Neural cell (in vitro differentiated cells): ENCODE data around the gene GINS2. TPM values are rescaled to one million over a fixed set of nuclear protein-coding genes. Genes with fewer than 3 reads are reported as not detected.
A peak's percentile ranks its signal among the peaks of the same experiment; 100 is the strongest.

Experiments used
- H2AFZ ChIP-seq: fragments of 200-600, 300-800 bp; sonication (generic), shearing (Covaris generic); 2 replicates; pipeline ENCODE4 v1.6.0; 2014; ENCODE audit warnings: low read depth, mild to moderate bottlenecking, antibody characterized with exemption, low read length, moderate library complexity
- H3F3A ChIP-seq: fragments of 200-600 bp; shearing (Covaris generic); 2 replicates; pipeline ENCODE4 v1.6.1; 2016; ENCODE audit warnings: mild to moderate bottlenecking, moderate library complexity, mixed read lengths, antibody characterized with exemption, low read length; ENCODE audit not compliant: insufficient read depth, poor library complexity, severe bottlenecking
- H3K27ac ChIP-seq: fragments of 200-600, 300-800 bp; sonication (generic), shearing (Covaris generic); 2 replicates; pipeline ENCODE4 v1.5.1; 2014; ENCODE audit warnings: mild to moderate bottlenecking, low read length, moderate library complexity
- H3K27me3 ChIP-seq: fragments of 300-800, 200-600 bp; sonication (generic), shearing (Covaris generic); 2 replicates; pipeline ENCODE4 v1.6.0; 2014; ENCODE audit warnings: mild to moderate bottlenecking, low read depth, low read length, moderate library complexity; ENCODE audit not compliant: insufficient read depth
- H3K36me3 ChIP-seq: fragments of 300-800, 200-600 bp; sonication (generic), shearing (Covaris generic); 2 replicates; pipeline ENCODE4 v1.5.1; 2014; ENCODE audit warnings: mild to moderate bottlenecking, antibody characterized with exemption, low read length, moderate library complexity; ENCODE audit not compliant: insufficient read depth
- H3K4me2 ChIP-seq: fragments of 300-800, 200-600 bp; sonication (generic), shearing (Covaris generic); 2 replicates; pipeline ENCODE4 v1.6.0; 2014; ENCODE audit warnings: mild to moderate bottlenecking, low read length
- H3K4me3 ChIP-seq: fragments of 300-800, 200-600 bp; sonication (generic), shearing (Covaris generic); 2 replicates; pipeline ENCODE4 v1.5.1; 2014; ENCODE audit warnings: mild to moderate bottlenecking, low read length, moderate library complexity
- H3K79me2 ChIP-seq: fragments of 200-600 bp; shearing (Covaris generic); replicated peaks from 2 replicates; pipeline ENCODE4 v1.6.0; 2014; ENCODE audit warnings: mild to moderate bottlenecking, low read length, moderate library complexity; ENCODE audit not compliant: insufficient read depth
- H3K9ac ChIP-seq: fragments of 300-800, 200-600 bp; sonication (generic), shearing (Covaris generic); 2 replicates; pipeline ENCODE4 v1.6.1; 2016; ENCODE audit warnings: mild to moderate bottlenecking, low read length, mixed read lengths
- H3K9me2 ChIP-seq: fragments of 200-600 bp; shearing (Covaris generic); 2 replicates; pipeline ENCODE4 v1.6.1; 2016; ENCODE audit warnings: mild to moderate bottlenecking, low read length, mixed read lengths; ENCODE audit not compliant: insufficient read depth
- H3K9me3 ChIP-seq: fragments of 200-600, 300-800 bp; sonication (generic), shearing (Covaris generic); 2 replicates; pipeline ENCODE4 v1.6.1; 2016; ENCODE audit warnings: mild to moderate bottlenecking, mixed run types, low read length, moderate library complexity, mixed read lengths
- H4K20me1 ChIP-seq: fragments of 200-600 bp; shearing (Covaris generic); 2 replicates; pipeline ENCODE4 v1.6.1; 2016; ENCODE audit warnings: mild to moderate bottlenecking, mixed run types; ENCODE audit not compliant: insufficient read depth
- EP300 ChIP-seq: fragments of 450-650 bp; conservative IDR thresholded peaks from 2 replicates; pipeline ENCODE4 v1.6.1; 2014; ENCODE audit warnings: antibody characterized with exemption, mild to moderate bottlenecking, moderate library complexity; ENCODE audit not compliant: poor library complexity, severe bottlenecking
- EZH2 ChIP-seq: fragments of 200-600, 300-800 bp; shearing (Covaris generic), sonication (generic); IDR thresholded peaks from 2 replicates; pipeline ENCODE4 v1.6.1; 2014; ENCODE audit warnings: antibody characterized with exemption, low read length, borderline replicate concordance, mild to moderate bottlenecking; ENCODE audit not compliant: insufficient read depth, poor library complexity, severe bottlenecking
- MXI1 ChIP-seq: fragments of 450-650 bp; conservative IDR thresholded peaks from 2 replicates; pipeline ENCODE4 v1.6.1; 2014; ENCODE audit warnings: antibody characterized with exemption, mild to moderate bottlenecking; ENCODE audit not compliant: poor library complexity, severe bottlenecking
- POLR2AphosphoS5 ChIP-seq: IDR thresholded peaks from 2 replicates; pipeline ENCODE4 v1.6.1; 2012
- RAD21 ChIP-seq: fragments of 450-650 bp; conservative IDR thresholded peaks from 2 replicates; pipeline ENCODE4 v1.6.1; 2014; ENCODE audit warnings: antibody characterized with exemption, mild to moderate bottlenecking, moderate library complexity
- SMC3 ChIP-seq: fragments of 450-650 bp; conservative IDR thresholded peaks from 2 replicates; pipeline ENCODE4 v1.6.1; 2014; ENCODE audit warnings: antibody characterized with exemption, mild to moderate bottlenecking, moderate library complexity; ENCODE audit not compliant: poor library complexity
- TAF1 ChIP-seq: IDR thresholded peaks from 2 replicates; pipeline ENCODE4 v1.6.1; 2012; ENCODE audit warnings: low read depth
- polyA plus RNA-seq: library from polyadenylated mRNA; depleted of rRNA; stranded (reverse); fragments of >200 nt; gene quantifications from 2 replicates; pipeline ENCODE4 v1.2.3, GENCODE V29; 2014
- TF ChIP-seq, protein P1 (sequence below): fragments of 450-650 bp; IDR thresholded peaks from 2 replicates; pipeline ENCODE4 v1.5.1; 2014; ENCODE audit warnings: antibody characterized with exemption, mild to moderate bottlenecking, moderate library complexity; ENCODE audit not compliant: poor library complexity, severe bottlenecking
- TF ChIP-seq, protein P2 (sequence below): IDR thresholded peaks from 2 replicates; pipeline ENCODE4 v1.6.1; 2012; ENCODE audit warnings: borderline replicate concordance

GINS2 gene
- polyA plus RNA-seq, 1 donor from 2014 or later: 9.2 TPM

DNA sequence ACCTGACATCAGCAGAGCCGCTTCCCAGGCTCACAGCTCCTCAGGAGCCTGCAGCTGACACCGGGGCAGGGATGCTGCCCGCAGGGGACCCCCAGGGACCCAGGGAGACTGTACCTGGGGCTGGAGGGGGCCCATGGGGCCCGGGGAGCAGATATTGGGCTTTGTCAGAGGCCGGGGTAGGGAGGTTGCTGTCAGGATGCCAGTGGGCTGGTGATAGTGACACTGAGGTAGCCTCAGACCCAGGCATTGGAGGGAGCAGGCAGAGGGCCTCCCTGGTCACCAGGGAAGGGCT is 60.5 kb downstream of the GINS2 start:
- H3K27ac ChIP-seq: peak overlapping the region; percentile 95

DNA sequence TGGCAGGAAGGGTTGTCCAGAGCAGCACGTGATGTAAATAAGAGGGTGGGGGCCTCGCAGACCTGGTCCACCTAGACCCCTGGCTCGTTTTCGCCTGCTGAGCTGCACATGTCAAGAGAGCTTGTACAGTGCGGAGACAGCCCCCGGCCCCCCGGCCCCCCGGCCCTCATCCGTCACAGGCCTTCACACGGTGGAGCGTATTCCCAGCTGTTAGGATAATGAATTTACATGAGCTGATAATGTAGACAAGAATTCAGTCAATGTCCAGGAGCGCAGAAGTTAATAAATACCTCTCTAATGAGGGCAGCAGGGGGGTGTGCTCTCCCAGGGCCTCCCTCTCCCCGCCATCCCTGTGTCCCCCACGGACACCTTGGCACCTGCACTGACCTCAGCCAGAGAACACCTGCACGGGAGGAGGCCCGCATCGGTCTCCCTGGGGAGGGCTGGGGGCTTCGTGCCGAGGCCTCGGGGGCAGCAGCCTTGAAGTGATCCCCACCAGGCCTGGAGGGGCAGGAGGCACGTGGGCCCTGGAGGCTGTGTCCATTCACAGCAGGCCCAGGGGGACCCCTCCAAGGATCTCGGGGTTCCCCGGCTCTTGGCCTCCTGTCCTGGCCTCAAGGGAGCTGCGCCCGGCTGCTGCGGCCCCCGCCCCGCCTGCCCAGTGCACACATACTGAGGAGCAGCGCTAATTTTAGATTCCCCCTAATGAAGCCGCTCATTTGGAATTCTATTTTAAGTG is 61.1 kb downstream of the GINS2 start:
- H3K27me3 ChIP-seq: no peaks in the 10 kb centered on the region
- H3K4me3 ChIP-seq: peak overlapping the region; percentile 58
- peaks cover 94% of the 10 kb centered on the region for H3K79me2 ChIP-seq
- no peaks in the 10 kb centered on the region for H3K9me2 ChIP-seq
- peaks cover 4% of the 10 kb centered on the region for H3F3A ChIP-seq
- peak overlapping the region; percentile 80 for H3K4me2 ChIP-seq
- H3K9me3 ChIP-seq: no peaks in the 10 kb centered on the region
- no peaks in the 10 kb centered on the region for H3K36me3 ChIP-seq
- H3K9ac ChIP-seq: peak overlapping the region; percentile 64
- H4K20me1 ChIP-seq: peaks cover 14% of the 10 kb centered on the region
- TF ChIP-seq, protein P1, sequence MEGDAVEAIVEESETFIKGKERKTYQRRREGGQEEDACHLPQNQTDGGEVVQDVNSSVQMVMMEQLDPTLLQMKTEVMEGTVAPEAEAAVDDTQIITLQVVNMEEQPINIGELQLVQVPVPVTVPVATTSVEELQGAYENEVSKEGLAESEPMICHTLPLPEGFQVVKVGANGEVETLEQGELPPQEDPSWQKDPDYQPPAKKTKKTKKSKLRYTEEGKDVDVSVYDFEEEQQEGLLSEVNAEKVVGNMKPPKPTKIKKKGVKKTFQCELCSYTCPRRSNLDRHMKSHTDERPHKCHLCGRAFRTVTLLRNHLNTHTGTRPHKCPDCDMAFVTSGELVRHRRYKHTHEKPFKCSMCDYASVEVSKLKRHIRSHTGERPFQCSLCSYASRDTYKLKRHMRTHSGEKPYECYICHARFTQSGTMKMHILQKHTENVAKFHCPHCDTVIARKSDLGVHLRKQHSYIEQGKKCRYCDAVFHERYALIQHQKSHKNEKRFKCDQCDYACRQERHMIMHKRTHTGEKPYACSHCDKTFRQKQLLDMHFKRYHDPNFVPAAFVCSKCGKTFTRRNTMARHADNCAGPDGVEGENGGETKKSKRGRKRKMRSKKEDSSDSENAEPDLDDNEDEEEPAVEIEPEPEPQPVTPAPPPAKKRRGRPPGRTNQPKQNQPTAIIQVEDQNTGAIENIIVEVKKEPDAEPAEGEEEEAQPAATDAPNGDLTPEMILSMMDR: no peak
- no peak for TF ChIP-seq MXI1
- no peak for TF ChIP-seq TAF1
- no peak for TF ChIP-seq POLR2AphosphoS5
- no peak for TF ChIP-seq SMC3
- TF ChIP-seq EP300: no peak
- TF ChIP-seq EZH2: no peak
- TF ChIP-seq, protein P2, sequence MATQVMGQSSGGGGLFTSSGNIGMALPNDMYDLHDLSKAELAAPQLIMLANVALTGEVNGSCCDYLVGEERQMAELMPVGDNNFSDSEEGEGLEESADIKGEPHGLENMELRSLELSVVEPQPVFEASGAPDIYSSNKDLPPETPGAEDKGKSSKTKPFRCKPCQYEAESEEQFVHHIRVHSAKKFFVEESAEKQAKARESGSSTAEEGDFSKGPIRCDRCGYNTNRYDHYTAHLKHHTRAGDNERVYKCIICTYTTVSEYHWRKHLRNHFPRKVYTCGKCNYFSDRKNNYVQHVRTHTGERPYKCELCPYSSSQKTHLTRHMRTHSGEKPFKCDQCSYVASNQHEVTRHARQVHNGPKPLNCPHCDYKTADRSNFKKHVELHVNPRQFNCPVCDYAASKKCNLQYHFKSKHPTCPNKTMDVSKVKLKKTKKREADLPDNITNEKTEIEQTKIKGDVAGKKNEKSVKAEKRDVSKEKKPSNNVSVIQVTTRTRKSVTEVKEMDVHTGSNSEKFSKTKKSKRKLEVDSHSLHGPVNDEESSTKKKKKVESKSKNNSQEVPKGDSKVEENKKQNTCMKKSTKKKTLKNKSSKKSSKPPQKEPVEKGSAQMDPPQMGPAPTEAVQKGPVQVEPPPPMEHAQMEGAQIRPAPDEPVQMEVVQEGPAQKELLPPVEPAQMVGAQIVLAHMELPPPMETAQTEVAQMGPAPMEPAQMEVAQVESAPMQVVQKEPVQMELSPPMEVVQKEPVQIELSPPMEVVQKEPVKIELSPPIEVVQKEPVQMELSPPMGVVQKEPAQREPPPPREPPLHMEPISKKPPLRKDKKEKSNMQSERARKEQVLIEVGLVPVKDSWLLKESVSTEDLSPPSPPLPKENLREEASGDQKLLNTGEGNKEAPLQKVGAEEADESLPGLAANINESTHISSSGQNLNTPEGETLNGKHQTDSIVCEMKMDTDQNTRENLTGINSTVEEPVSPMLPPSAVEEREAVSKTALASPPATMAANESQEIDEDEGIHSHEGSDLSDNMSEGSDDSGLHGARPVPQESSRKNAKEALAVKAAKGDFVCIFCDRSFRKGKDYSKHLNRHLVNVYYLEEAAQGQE: no peak
- no peak for TF ChIP-seq RAD21
- peak overlapping the region; percentile 95 for H3K27ac ChIP-seq
- H2AFZ ChIP-seq: no peak overlapping the region

More for the DNA sequence above, 60.5 kb downstream of the GINS2 start:
- Histone ChIP-seq H3K9ac (peak overlapping the region; percentile 64), H3K4me2 (peak overlapping the region; percentile 5), H3F3A (peaks cover 4% of the 10 kb centered on the region), H4K20me1 (peaks cover 14% of the 10 kb centered on the region), H3K9me2 (no peaks in the 10 kb centered on the region), H3K36me3 (no peaks in the 10 kb centered on the region), H3K9me3 (no peaks in the 10 kb centered on the region), H3K79me2 (peaks cover 94% of the 10 kb centered on the region), H3K27me3 (no peaks in the 10 kb centered on the region), H3K4me3 (peak overlapping the region; percentile 58), H2AFZ (no peak overlapping the region)
- TF ChIP-seq MXI1 (no peak), EP300 (no peak), RAD21 (no peak), EZH2 (no peak), TAF1 (no peak), POLR2AphosphoS5 (no peak), SMC3 (no peak)
- TF ChIP-seq, protein P2: no peak
- TF ChIP-seq, protein P1: no peak
